Stimulated activated effector memory CD8-positive, alpha-beta T cell treated with anti-CD3 and anti-CD28 coated beads, Interleukin-12 subunit alpha, Interleukin-12 subunit beta, amount 100 ng/mL, for 72 hours (primary cell): ENCODE data around the gene TRPV6.

Source experiments
- ATAC-seq: fragments of 150-1000 bp; cut with Tn5 transposase; 2 replicates; pipeline ENCODE4 v1.10.0; 2021
- DNase-seq, 2 donors: peaks; one replicate each; pipeline ENCODE4 v3.0.0; 2021 to 2022; ENCODE audit warnings: low spot score in 2 of 2
- H3K27ac Mint-ChIP-seq: one replicate; pipeline ENCODE4 v1.8.0; 2022; ENCODE audit warnings: mild to moderate bottlenecking, mixed read lengths
- H3K36me3 Mint-ChIP-seq: one replicate; pipeline ENCODE4 v1.8.0; 2022; ENCODE audit warnings: mild to moderate bottlenecking, mixed read lengths
- H3K4me1 Mint-ChIP-seq: one replicate; pipeline ENCODE4 v1.8.0; 2022; ENCODE audit warnings: mixed read lengths
- H3K4me3 Mint-ChIP-seq: one replicate; pipeline ENCODE4 v1.8.0; 2022; ENCODE audit warnings: mild to moderate bottlenecking, mixed read lengths
- H3K9me3 Mint-ChIP-seq: one replicate; pipeline ENCODE4 v1.8.0; 2022; ENCODE audit warnings: mixed read lengths

TRPV6 gene

GRCh38 chr7:142869434-142869833 lies 16.1 kb downstream of the TRPV6 start:
- DNase-seq (no peak), ATAC-seq (no peak)
- no peak overlapping the region for H3K27ac Mint-ChIP-seq
- H3K9me3 Mint-ChIP-seq: no peaks in the 10 kb centered on the region
- H3K4me3 Mint-ChIP-seq: no peak overlapping the region
- no peaks in the 10 kb centered on the region for H3K36me3 Mint-ChIP-seq
- no peaks in the 10 kb centered on the region for H3K4me1 Mint-ChIP-seq

DNA sequence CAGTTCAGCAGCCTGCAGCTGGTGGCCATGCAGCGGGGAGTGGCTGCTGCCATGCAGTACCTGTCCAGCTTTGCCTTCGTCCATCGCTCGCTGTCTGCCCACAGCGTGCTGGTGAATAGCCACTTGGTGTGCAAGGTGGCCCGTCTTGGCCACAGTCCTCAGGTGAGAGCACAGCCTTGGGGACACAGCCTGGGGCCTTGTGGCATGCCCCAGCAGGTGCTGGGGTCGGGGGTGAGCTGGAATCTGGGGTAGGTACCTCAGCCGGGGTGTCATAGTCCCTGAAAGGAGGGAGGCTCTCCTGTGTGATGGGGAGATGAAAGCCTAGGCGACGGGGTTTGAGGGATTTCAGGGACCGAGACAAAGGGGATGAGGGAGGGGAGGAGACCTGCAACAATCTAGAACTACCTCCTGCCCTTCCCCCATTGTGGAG lies 16.5 kb downstream of the TRPV6 start:
- no peaks in the 10 kb centered on the region for H3K4me1 Mint-ChIP-seq
- no peaks in the 10 kb centered on the region for H3K36me3 Mint-ChIP-seq
- ATAC-seq: no peak
- H3K27ac Mint-ChIP-seq: no peak overlapping the region
- H3K9me3 Mint-ChIP-seq: no peaks in the 10 kb centered on the region
- H3K4me3 Mint-ChIP-seq: no peak overlapping the region
- DNase-seq: no peak

DNA sequence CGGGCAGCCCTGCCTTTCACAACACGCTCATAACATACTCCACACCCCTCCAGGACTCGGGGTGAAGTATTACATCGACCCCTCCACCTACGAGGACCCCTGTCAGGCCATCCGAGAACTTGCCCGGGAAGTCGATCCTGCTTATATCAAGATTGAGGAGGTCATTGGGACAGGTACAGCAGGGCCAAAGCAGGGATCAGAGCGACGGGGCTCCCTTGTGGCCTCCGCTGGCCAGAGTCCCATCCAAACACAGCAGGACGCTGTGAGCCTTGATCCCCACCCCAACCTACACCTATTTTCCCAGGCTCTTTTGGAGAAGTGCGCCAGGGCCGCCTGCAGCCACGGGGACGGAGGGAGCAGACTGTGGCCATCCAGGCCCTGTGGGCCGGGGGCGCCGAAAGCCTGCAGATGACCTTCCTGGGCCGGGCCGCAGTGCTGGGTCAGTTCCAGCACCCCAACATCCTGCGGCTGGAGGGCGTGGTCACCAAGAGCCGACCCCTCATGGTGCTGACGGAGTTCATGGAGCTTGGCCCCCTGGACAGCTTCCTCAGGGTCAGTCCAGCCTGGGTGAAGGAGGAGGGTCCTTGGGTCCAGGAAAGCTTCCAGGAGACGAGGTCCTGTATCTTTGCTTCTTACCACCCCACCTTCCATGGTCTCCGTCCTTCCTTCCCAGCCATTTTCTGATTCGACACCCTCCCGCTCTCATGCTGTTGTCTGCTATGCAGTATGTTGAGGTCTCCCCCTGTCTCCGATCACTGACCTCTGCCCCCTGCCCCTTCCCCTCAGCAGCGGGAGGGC lies 17.2 kb downstream of the TRPV6 start:
- Mint-ChIP-seq H3K4me3 (no peak overlapping the region), H3K27ac (no peak overlapping the region), H3K36me3 (no peaks in the 10 kb centered on the region), H3K9me3 (no peaks in the 10 kb centered on the region), H3K4me1 (no peaks in the 10 kb centered on the region)
- DNase-seq: no peak
- ATAC-seq: no peak

- DNase-seq (no peak), ATAC-seq (no peak)
- no peaks in the 10 kb centered on the region for H3K4me1 Mint-ChIP-seq
- no peaks in the 10 kb centered on the region for H3K36me3 Mint-ChIP-seq
- no peak overlapping the region for H3K4me3 Mint-ChIP-seq
- no peaks in the 10 kb centered on the region for H3K9me3 Mint-ChIP-seq
- H3K27ac Mint-ChIP-seq: peak overlapping the region; percentile 61
Measured at GRCh38 chr7:142867398-142868187, 18.0 kb downstream of the TRPV6 start.

DNA sequence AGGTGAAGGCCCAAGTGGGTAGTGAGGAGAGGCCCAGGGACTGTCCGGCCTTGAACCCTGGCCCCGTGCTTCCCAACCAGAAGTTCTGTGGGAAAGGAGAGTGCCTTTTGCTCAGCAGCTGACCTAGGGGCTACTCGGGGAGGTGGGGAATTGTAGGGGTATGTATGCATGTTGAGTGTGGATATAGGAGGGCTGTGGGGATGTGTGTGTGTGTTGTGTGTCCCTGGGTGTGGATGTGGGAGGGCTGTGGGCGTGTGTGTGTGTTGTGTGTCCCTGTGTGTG lies 18.5 kb downstream of the TRPV6 start:
- H3K27ac Mint-ChIP-seq: peak overlapping the region; percentile 61
- H3K9me3 Mint-ChIP-seq: no peaks in the 10 kb centered on the region
- no peaks in the 10 kb centered on the region for H3K4me1 Mint-ChIP-seq
- DNase-seq (no peak), ATAC-seq (no peak)
- H3K36me3 Mint-ChIP-seq: no peaks in the 10 kb centered on the region
- H3K4me3 Mint-ChIP-seq: no peak overlapping the region

- DNase-seq (no peak), ATAC-seq (no peak)
- H3K9me3 Mint-ChIP-seq: no peaks in the 10 kb centered on the region
- H3K27ac Mint-ChIP-seq: peak overlapping the region; percentile 61
- H3K36me3 Mint-ChIP-seq: no peaks in the 10 kb centered on the region
- H3K4me1 Mint-ChIP-seq: no peaks in the 10 kb centered on the region
- H3K4me3 Mint-ChIP-seq: no peak overlapping the region
Measured at GRCh38 chr7:142866361-142867096, 19.0 kb downstream of the TRPV6 start.

GRCh38 chr7:142865766-142866165 lies 19.8 kb downstream of the TRPV6 start:
- no peaks in the 10 kb centered on the region for H3K9me3 Mint-ChIP-seq
- DNase-seq (no peak), ATAC-seq (no peak)
- H3K4me1 Mint-ChIP-seq: no peaks in the 10 kb centered on the region
- H3K27ac Mint-ChIP-seq: no peak overlapping the region
- no peak overlapping the region for H3K4me3 Mint-ChIP-seq
- no peaks in the 10 kb centered on the region for H3K36me3 Mint-ChIP-seq

DNA sequence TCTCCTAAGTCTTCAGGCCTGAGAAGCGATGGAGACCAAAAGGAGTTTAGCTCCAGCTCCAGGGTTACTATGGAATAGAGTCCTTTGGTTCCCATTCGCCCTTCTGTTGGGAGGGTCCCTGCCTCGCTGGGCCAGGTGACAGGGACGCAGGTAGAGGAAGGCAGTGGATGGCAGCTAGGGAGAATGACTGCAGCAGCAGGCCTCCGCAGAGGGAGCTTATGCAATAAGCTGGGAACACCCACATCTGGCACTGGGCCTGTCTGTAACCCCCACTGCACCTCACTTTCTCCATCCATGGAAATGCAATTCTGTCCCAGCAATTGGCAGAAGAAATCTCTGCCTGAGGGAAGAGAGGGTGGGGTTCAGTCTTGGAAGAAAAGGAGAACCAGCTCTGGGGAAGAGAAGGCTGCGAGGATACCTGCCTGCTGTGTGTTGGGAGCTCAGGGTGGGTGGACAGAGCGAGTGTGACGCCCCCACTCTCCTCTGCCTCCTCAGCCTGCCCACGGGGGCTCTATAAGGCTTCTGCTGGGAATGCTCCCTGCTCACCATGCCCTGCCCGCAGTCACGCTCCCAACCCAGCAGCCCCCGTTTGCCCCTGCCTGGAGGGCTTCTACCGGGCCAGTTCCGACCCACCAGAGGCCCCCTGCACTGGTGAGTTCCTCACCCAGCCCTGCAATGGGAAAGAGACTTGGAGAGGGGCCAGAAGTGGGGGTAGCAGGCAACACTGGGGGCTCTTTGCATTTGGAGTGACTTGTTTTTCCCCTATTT lies 20.4 kb downstream of the TRPV6 start:
- ATAC-seq: no peak
- no peak for DNase-seq
- Mint-ChIP-seq H3K27ac (no peak overlapping the region), H3K36me3 (no peaks in the 10 kb centered on the region), H3K9me3 (no peaks in the 10 kb centered on the region), H3K4me3 (no peak overlapping the region), H3K4me1 (no peaks in the 10 kb centered on the region)

- no peak overlapping the region for H3K27ac Mint-ChIP-seq
- no peaks in the 10 kb centered on the region for H3K4me1 Mint-ChIP-seq
- ATAC-seq (no peak), DNase-seq (no peak)
- H3K36me3 Mint-ChIP-seq: no peaks in the 10 kb centered on the region
- no peaks in the 10 kb centered on the region for H3K9me3 Mint-ChIP-seq
- no peak overlapping the region for H3K4me3 Mint-ChIP-seq
Measured at GRCh38 chr7:142863891-142864685, 21.5 kb downstream of the TRPV6 start.

DNA sequence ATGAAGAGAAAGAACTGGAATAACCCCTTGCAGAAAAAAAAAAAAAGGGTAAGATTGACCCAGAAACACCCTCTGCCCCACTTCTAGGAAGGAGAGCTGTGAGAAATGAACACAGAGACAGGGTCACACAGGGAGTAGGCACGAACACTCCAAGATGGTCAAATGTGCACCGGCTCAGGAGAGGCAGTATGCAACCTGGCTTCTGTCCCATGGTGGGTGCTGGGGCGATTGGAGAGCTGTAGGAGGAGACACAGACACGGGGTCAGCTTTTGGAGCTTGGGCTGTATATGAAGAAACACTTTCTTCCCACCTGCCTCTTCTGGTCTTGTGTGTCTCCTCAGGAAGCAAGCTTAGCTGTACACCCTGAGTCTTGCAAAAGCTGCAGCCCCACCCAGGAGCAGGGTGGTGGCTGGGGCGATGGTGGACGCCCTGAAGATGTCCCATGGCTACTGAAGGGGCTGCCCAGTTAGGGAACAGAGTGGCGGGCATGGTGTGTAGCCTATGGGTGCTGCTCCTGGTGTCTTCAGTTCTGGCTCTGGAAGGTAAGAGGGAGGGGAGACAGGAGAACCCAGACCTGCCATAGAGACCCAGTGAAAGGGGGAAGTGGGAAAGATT lies 22.7 kb downstream of the TRPV6 start:
- H3K4me3 Mint-ChIP-seq: no peak overlapping the region
- no peak for DNase-seq
- ATAC-seq: no peak
- H3K36me3 Mint-ChIP-seq: no peaks in the 10 kb centered on the region
- H3K4me1 Mint-ChIP-seq: no peaks in the 10 kb centered on the region
- H3K9me3 Mint-ChIP-seq: no peaks in the 10 kb centered on the region
- H3K27ac Mint-ChIP-seq: no peak overlapping the region

- no peaks in the 10 kb centered on the region for H3K36me3 Mint-ChIP-seq
- no peaks in the 10 kb centered on the region for H3K4me1 Mint-ChIP-seq
- no peaks in the 10 kb centered on the region for H3K9me3 Mint-ChIP-seq
- DNase-seq (no peak), ATAC-seq (no peak)
- H3K4me3 Mint-ChIP-seq: no peak overlapping the region
- H3K27ac Mint-ChIP-seq: no peak overlapping the region
Measured at GRCh38 chr7:142862351-142862750, 23.2 kb downstream of the TRPV6 start.

DNA sequence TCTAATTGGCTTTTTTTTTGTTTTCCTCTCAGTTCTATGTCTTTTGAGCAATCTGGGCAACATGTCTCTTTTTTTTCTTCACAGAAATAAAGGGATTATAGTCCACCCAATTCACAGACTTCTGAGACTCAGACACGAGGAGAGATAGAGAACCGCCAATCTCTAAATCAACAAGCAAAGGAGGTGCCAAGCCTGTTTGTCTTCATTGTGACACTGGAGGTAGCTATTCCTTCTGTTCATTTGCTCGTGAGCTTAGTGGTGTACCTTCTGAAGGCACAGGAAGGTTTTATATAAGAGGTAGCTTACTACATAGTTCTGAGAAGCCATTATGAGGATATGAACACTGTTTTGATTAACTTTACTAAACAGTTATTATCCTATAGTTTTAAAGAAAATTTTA lies 24.6 kb downstream of the TRPV6 start:
- H3K36me3 Mint-ChIP-seq: no peaks in the 10 kb centered on the region
- no peak for ATAC-seq
- H3K4me3 Mint-ChIP-seq: no peak overlapping the region
- peaks cover 10% of the 10 kb centered on the region for H3K4me1 Mint-ChIP-seq
- no peak for DNase-seq
- H3K27ac Mint-ChIP-seq: no peak overlapping the region
- H3K9me3 Mint-ChIP-seq: no peaks in the 10 kb centered on the region

DNA sequence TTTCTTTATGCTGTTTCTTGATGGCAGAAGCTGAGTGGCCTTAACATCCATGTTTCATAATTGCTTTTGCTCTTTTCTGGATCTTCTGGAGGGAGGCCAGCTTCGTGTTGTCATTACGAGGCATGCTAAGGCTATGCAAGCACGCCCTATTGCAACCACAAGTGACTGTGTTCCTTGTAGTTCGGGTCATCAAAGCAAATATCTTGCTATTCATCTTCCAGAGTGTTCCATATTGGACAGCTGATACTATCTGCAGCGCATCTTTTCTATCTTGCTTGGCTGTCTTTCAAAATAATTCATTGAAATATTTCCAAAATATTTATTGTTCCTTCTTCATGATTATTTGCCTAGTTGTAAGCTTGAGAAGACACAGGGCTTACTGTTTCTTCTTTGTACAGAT lies 25.7 kb downstream of the TRPV6 start:
- H3K36me3 Mint-ChIP-seq: no peaks in the 10 kb centered on the region
- H3K9me3 Mint-ChIP-seq: no peaks in the 10 kb centered on the region
- DNase-seq: no peak
- no peak overlapping the region for H3K4me3 Mint-ChIP-seq
- H3K4me1 Mint-ChIP-seq: peaks cover 14% of the 10 kb centered on the region
- ATAC-seq: no peak
- H3K27ac Mint-ChIP-seq: no peak overlapping the region

GRCh38 chr7:142859411-142859810 lies 26.1 kb downstream of the TRPV6 start:
- Mint-ChIP-seq H3K4me1 (peaks cover 15% of the 10 kb centered on the region), H3K36me3 (peaks cover 2% of the 10 kb centered on the region), H3K9me3 (no peaks in the 10 kb centered on the region), H3K4me3 (no peak overlapping the region), H3K27ac (no peak overlapping the region)
- DNase-seq: no peak
- no peak for ATAC-seq
